GM21528 (cell line): ENCODE measurements around the gene TCP11L1.

Experiments
- ATAC-seq: cut with Tn5 transposase; IDR thresholded peaks from one replicate; pipeline ENCODE4 v1.9.1; 2021; ENCODE audit warnings: mild to moderate bottlenecking, moderate library complexity; ENCODE audit not compliant: unreplicated experiment, low FRiP score

Gene TCP11L1

GRCh38 chr11:33039274-33040032, at the start of gene TCP11L1:
TSS of gene TCP11L1 (plus strand) at chr11:33039572. CDS start at chr11:33043774, 4,202 bp downstream.
- peak; percentile 82 for ATAC-seq

- no peak for ATAC-seq
These were observed 48.9 kb upstream of the TCP11L1 start for GRCh38 chr11:32990481-32990880.

GRCh38 chr11:32991427-32991826, 47.9 kb upstream of the TCP11L1 start:
- no peak for ATAC-seq

GRCh38 chr11:32991898-32992297, 47.5 kb upstream of the TCP11L1 start:
- no peak for ATAC-seq

GRCh38 chr11:33000181-33000580, 39.2 kb upstream of the TCP11L1 start:
- ATAC-seq: no peak

- ATAC-seq: no peak
These were observed 38.1 kb upstream of the TCP11L1 start for GRCh38 chr11:33001281-33001680.

- no peak for ATAC-seq
These were observed 37.4 kb upstream of the TCP11L1 start for GRCh38 chr11:33001751-33002542.

GRCh38 chr11:33005175-33005574, 34.2 kb upstream of the TCP11L1 start:
- no peak for ATAC-seq

- no peak for ATAC-seq
These were observed 33.4 kb upstream of the TCP11L1 start for GRCh38 chr11:33006010-33006409.

GRCh38 chr11:33013755-33014154, 25.6 kb upstream of the TCP11L1 start:
- ATAC-seq: no peak

GRCh38 chr11:33015621-33016551, 23.5 kb upstream of the TCP11L1 start, which contains the start of gene DEPDC7:
TSS of gene DEPDC7 (plus strand) at chr11:33015878. CDS start at chr11:33015956, 78 bp downstream.
- ATAC-seq: peak; percentile 72

GRCh38 chr11:33016654-33017053, 22.7 kb upstream of the TCP11L1 start:
- ATAC-seq: no peak

GRCh38 chr11:33017478-33017877, 21.9 kb upstream of the TCP11L1 start:
- no peak for ATAC-seq

- no peak for ATAC-seq
These were observed 21.4 kb upstream of the TCP11L1 start for GRCh38 chr11:33017965-33018364.

- no peak for ATAC-seq
These were observed 20.5 kb upstream of the TCP11L1 start for GRCh38 chr11:33018840-33019239.

- ATAC-seq: no peak
These were observed 17.9 kb upstream of the TCP11L1 start for GRCh38 chr11:33021501-33021900.

GRCh38 chr11:33021937-33022336, 17.4 kb upstream of the TCP11L1 start:
- ATAC-seq: no peak

GRCh38 chr11:33025339-33025722, 14.0 kb upstream of the TCP11L1 start:
- ATAC-seq: no peak

GRCh38 chr11:33027233-33027632, 12.1 kb upstream of the TCP11L1 start:
- ATAC-seq: no peak

- no peak for ATAC-seq
These were observed 11.4 kb upstream of the TCP11L1 start for GRCh38 chr11:33027846-33028536.
